K562 (cell line): ENCODE measurements around the gene RYR1. TPM values are rescaled to one million over a fixed set of nuclear protein-coding genes. Genes with fewer than 3 reads are reported as not detected.

Source experiments
- ATF7 ChIP-seq: fragments of 450-650 bp; IDR thresholded peaks from 2 replicates; pipeline ENCODE4 v1.7.1; 2014; ENCODE audit warnings: mild to moderate bottlenecking, moderate library complexity
- CHCHD3 ChIP-seq: fragments of 250-450 bp; sonication (Bioruptor Pico); IDR thresholded peaks from 2 replicates; pipeline ENCODE4 v2.1.2; 2022; ENCODE audit warnings: mild to moderate bottlenecking
- CREM ChIP-seq: IDR thresholded peaks from 2 replicates; pipeline ENCODE4 v1.6.1; 2014; ENCODE audit warnings: antibody characterized with exemption, low read depth
- CTCFL ChIP-seq: IDR thresholded peaks from 2 replicates; pipeline ENCODE4 v1.6.1; 2011; ENCODE audit warnings: borderline replicate concordance, low read depth, mild to moderate bottlenecking, moderate library complexity, low read length; ENCODE audit not compliant: insufficient read depth, poor library complexity, severe bottlenecking
- DDX20 ChIP-seq: fragments of 450-650 bp; IDR thresholded peaks from 2 replicates; pipeline ENCODE4 v1.6.1; 2016; ENCODE audit warnings: missing genetic modification characterization, low read depth, mild to moderate bottlenecking, missing compliant biosample characterization, moderate library complexity
- HCFC1 ChIP-seq: IDR thresholded peaks from 2 replicates; pipeline ENCODE4 v1.6.1; 2012; ENCODE audit warnings: low read depth, low read length, improper control_type of control experiment
- KLF1 ChIP-seq: fragments of 450-650 bp; IDR thresholded peaks from 2 replicates; pipeline ENCODE4 v1.6.1; 2016; ENCODE audit warnings: missing genetic modification characterization, missing compliant biosample characterization
- LARP7 ChIP-seq: fragments of 450-650 bp; IDR thresholded peaks from 2 replicates; pipeline ENCODE4 v1.6.1; 2016
- MAZ ChIP-seq, 2 experiments: fragments of 450-650 bp in 1 of 2; sonication (generic) in 1 of 2; formaldehyde crosslinking; IDR thresholded peaks in 1 of 2; conservative IDR thresholded peaks in 1 of 2; 2 replicates each; pipeline versions ENCODE4 v1.4.0 to v1.5.0; 2020; ENCODE audit warnings: mild to moderate bottlenecking in 1 of 2, missing genetic modification reagents in 1 of 2
- MECOM ChIP-seq: fragments of 250-450 bp; sonication (Bioruptor Pico); IDR thresholded peaks from 2 replicates; pipeline ENCODE4 v1.8.0; 2022; ENCODE audit warnings: inconsistent platforms
- MTF1 ChIP-seq: fragments of 250-450 bp; sonication (Bioruptor Pico); IDR thresholded peaks from 2 replicates; pipeline ENCODE4 v1.9.0; 2021; ENCODE audit warnings: moderate library complexity, mild to moderate bottlenecking, inconsistent platforms, borderline replicate concordance
- NBN ChIP-seq: fragments of 450-650 bp; IDR thresholded peaks from 2 replicates; pipeline ENCODE4 v1.6.1; 2016; ENCODE audit warnings: low read depth, mild to moderate bottlenecking
- PCBP2 ChIP-seq: fragments of 200-400 bp; formaldehyde crosslinking; IDR thresholded peaks from 2 replicates; pipeline ENCODE4 v1.6.1; 2018; ENCODE audit warnings: low read length, low read depth, mild to moderate bottlenecking, moderate library complexity; ENCODE audit not compliant: poor library complexity, severe bottlenecking
- RNF219 ChIP-seq: fragments of 250-450 bp; sonication (Bioruptor Pico); IDR thresholded peaks from 2 replicates; pipeline ENCODE4 v1.5.0; 2022; ENCODE audit warnings: mild to moderate bottlenecking
- TAF15 ChIP-seq: fragments of 200-400 bp; formaldehyde crosslinking; IDR thresholded peaks from 2 replicates; pipeline ENCODE4 v1.6.1; 2017; ENCODE audit warnings: mild to moderate bottlenecking, low read depth, low read length, moderate library complexity
- TRIM25 ChIP-seq: fragments of 450-650 bp; IDR thresholded peaks from 2 replicates; pipeline ENCODE4 v1.7.0; 2016; ENCODE audit warnings: borderline replicate concordance
- XRCC4 ChIP-seq: IDR thresholded peaks from one replicate; pipeline ENCODE4 v1.6.1; 2011; ENCODE audit not compliant: insufficient read depth, insufficient read length; ENCODE audit errors: extremely low read depth
- ZBED1 ChIP-seq: IDR thresholded peaks from 2 replicates; pipeline ENCODE4 v1.6.1; 2014
- ZNF354B ChIP-seq: fragments of 250-450 bp; sonication (Bioruptor Pico); IDR thresholded peaks from 2 replicates; pipeline ENCODE4 v1.4.0; 2020
- ZNF449 ChIP-seq: fragments of 250-450 bp; sonication (Bioruptor Pico); IDR thresholded peaks from 2 replicates; pipeline ENCODE4 v1.8.0; 2022; ENCODE audit warnings: moderate library complexity, mild to moderate bottlenecking, inconsistent platforms
- ZSCAN29 ChIP-seq: fragments of 450-650 bp; IDR thresholded peaks from 2 replicates; pipeline ENCODE4 v1.6.1; 2017
- polyA plus RNA-seq, 8 experiments: library from polyadenylated mRNA; depleted of rRNA in 4 of 8; stranded (reverse) in 5 of 8; unstranded in 3 of 8; fragments of >200 nt; fragmentation: Nextera tagmentation in 2 of 8; fragmentation: Illumina TruSeq in 1 of 8; extraction: Ambion mirVana in 2 of 8; extraction: Trizol in 1 of 8; gene quantifications; 2 replicates each; pipeline versions ENCODE4 v1.2.1 to v1.2.3, GENCODE V29; 2011 to 2014; ENCODE audit warnings: inconsistent platforms in 1 of 8, missing spikeins in 1 of 8
- total RNA-seq, 7 experiments: library from RNA; depleted of rRNA in 6 of 7; stranded (reverse); fragments of >200 nt in 6 of 7; fragmentation: Illumina TruSeq in 2 of 7; extraction: Trizol in 2 of 7; gene quantifications; 2 replicates each; pipeline versions ENCODE4 v1.2.1 to v1.2.3, GENCODE V29; 2011 to 2021; ENCODE audit warnings: low replicate concordance in 1 of 7

The RYR1 gene
- total and polyA plus RNA-seq, 9 of the 15 experiments (the other 6 are each of a cell fraction or from before 2014, with no cell fraction given): 0.11 to 7.4 (median 3.7) TPM

GRCh38 chr19:38618590-38619360 lies 185.3 kb downstream of the RYR1 start, which contains the start of gene EIF3K (continued):
- TF ChIP-seq ZNF449 (CRISPR knock-in tag): no peak
- no peak for TF ChIP-seq MTF1 (CRISPR knock-in tag)
- peak in 1 of 2 experiments; percentile 51; a peak in 2 of 4 replicates for TF ChIP-seq MAZ (CRISPR knock-in tag; conservative IDR thresholded peaks at IDR 0.05 in 1 of 2, IDR thresholded peaks at IDR 0.05 in 1 of 2)
- no peak for TF ChIP-seq TAF15
- peak; percentile 68; the same call in 1 of the 2 replicates for TF ChIP-seq HCFC1
- no peak for TF ChIP-seq KLF1 (tag)
- TF ChIP-seq XRCC4: no peak
- no peak for TF ChIP-seq LARP7
- TF ChIP-seq DDX20: no peak
- 0 out of 2 replicates have a peak, but pooled peaks have one; percentile 23 for TF ChIP-seq CHCHD3 (CRISPR knock-in tag)
- no peak for TF ChIP-seq PCBP2
- TF ChIP-seq CTCFL: no peak
- no peak for TF ChIP-seq ZNF354B (CRISPR knock-in tag)
- TF ChIP-seq ZSCAN29: no peak; the same call in 1 of the 2 replicates
- TF ChIP-seq MECOM (CRISPR knock-in tag): no peak
- peak; percentile 88 for TF ChIP-seq ATF7
- no peak for TF ChIP-seq TRIM25
- peak; percentile 97 for TF ChIP-seq CREM
- TF ChIP-seq ZBED1: 0 out of 2 replicates have a peak, but pooled peaks have one; percentile 33
- no peak for TF ChIP-seq RNF219
- no peak for TF ChIP-seq NBN
